ENCODE data around the gene CLDN6.

Gene CLDN6

DNA sequence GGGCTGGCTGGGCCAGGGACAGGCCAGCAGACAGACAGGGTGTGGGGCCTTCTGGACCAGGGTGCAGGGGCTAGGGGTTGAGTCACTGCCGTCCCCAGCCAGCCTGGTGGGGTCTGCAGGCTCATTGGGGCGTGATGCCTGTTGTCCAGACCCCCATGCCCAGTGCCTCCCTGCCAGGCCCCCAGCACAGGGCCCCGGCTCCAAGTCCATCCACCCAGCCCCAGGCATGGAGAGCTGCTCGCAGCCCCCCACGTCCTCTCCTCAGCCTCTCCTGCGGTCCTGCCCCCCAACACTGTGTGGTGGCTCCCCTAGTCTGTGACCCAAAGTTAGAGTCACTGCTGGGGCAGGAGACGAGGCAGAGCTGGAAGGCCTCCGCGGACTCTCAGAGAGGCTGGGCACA lies 30.7 kb downstream of the CLDN6 start:
- DNase-seq (ENCODE audit: low read depth): no peak

GRCh38 chr16:2986623-2987188 lies 31.3 kb downstream of the CLDN6 start:
- no peak for DNase-seq (ENCODE audit: low read depth)

DNA sequence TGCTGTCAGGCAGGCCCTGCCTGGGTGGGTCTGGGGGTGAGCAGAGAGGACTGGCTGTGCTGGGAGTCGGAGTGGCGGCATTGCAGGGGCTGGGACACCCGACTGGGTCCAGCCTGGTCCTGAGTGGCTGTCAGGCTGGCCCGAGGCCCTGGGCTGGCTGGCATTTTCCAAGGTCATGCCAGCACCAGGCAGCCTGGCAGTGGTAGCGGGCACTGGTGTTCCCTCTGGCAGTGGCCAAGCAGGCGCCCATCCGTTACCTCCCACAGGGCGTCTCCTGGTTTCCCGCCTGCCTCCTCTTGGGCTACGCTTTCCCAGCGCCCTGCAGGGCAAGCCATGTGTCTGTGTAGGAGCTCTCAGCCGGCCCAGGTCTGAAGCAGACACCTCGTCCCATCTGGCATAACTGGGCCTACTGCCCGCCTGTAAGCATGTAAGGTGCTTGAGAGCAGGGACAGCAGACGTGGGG lies 32.1 kb downstream of the CLDN6 start:
- DNase-seq (ENCODE audit: low read depth): no peak

- DNase-seq (ENCODE audit: low read depth): no peak
Observed at GRCh38 chr16:2985462-2985861, 32.5 kb downstream of the CLDN6 start.

DNA sequence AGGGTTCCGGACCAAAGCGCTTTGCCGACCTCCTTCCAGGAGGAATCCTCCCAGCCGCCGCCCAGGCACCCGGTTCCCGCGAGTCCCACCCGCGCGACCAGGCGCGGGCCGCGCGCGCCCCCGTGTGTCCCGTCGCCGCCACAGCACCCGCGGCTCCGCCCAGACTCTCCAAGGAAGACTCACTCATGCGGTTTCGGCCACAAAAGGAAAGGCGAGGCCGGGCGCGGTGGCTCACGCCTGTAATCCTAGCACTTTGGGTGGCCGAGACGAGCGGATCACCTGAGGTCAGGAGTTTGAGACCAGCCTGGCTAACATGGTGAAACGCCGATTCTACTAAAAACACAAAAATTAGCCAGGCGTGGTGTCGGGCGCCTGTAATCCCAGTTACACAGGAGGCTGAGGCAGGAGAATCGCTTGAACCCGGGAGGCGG lies 34.3 kb downstream of the CLDN6 start:
- DNase-seq (ENCODE audit: low read depth): peak; percentile 57

DNA sequence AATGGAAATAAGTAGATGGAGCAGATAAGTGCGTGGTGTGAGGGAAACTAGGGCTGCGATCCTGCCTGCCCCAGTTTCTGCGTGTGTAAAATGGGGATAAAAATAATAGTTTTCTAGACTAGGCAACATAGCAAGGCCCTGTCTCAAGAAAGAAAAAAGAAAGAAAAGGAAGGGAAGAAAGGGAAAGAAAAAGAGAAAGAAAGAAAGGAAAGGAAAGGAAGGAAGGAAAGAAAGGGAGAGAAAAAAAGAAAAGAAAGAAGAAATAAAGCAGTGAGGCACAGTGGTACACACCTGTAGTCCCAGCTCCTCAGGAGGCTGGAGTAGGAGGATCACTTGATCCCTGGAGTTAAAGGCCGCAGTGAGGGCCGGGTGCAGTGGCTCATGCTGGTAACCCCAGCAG lies 35.6 kb downstream of the CLDN6 start:
- DNase-seq (ENCODE audit: low read depth): no peak

DNA sequence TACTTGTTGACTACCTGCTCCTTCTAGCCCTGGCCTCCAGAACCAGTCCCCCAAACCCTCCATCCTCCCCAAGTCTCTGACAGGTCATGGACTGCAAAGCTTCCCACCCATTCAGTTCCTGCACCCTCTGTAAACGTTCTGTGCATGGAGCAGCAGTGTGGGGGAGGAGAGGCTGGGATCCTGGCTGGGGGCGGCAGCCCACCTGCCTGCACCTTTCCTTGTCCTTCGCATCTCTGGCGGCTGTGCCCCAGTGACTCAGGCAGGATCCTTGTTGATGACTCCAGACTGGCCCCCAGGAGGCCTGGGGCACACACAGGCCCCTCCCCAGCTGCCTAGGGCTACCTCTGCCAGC lies 36.1 kb downstream of the CLDN6 start:
- DNase-seq (ENCODE audit: low read depth): no peak

DNA sequence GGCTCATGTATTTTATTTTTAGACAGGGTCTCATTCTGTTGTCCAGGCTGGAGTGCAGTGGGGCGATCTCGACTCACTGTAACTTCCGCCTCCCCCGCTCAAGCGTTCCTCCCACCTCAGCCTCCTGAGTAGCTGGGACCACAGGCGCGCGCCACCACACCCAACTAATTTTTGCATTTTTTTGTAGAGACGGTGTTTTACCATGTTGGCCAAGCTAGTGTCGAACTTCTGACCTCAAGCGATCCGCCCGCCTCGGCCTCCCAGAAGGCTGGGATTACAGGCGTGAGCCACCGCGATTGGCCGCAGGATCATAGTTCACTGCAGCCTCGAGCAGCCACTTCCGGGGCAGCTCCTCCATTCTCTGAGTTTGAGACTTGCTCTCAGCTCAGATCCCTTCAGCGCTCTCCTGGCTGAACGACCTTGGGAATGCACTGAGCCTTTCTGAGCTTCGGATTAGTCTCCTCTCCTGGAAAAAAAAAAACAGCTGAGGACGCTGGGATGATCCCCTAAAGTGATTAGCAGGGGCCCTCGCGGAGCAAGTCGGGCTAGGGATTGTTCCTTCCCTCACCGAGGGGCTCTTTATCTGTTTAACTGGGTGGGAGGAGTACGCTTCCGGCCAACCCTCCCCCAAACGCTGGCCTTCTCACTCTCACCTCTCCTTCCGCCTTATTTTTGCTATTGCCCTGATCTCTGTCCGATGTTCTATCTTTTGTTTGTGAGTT lies 36.6 kb downstream of the CLDN6 start:
- DNase-seq (ENCODE audit: low read depth): no peak

DNA sequence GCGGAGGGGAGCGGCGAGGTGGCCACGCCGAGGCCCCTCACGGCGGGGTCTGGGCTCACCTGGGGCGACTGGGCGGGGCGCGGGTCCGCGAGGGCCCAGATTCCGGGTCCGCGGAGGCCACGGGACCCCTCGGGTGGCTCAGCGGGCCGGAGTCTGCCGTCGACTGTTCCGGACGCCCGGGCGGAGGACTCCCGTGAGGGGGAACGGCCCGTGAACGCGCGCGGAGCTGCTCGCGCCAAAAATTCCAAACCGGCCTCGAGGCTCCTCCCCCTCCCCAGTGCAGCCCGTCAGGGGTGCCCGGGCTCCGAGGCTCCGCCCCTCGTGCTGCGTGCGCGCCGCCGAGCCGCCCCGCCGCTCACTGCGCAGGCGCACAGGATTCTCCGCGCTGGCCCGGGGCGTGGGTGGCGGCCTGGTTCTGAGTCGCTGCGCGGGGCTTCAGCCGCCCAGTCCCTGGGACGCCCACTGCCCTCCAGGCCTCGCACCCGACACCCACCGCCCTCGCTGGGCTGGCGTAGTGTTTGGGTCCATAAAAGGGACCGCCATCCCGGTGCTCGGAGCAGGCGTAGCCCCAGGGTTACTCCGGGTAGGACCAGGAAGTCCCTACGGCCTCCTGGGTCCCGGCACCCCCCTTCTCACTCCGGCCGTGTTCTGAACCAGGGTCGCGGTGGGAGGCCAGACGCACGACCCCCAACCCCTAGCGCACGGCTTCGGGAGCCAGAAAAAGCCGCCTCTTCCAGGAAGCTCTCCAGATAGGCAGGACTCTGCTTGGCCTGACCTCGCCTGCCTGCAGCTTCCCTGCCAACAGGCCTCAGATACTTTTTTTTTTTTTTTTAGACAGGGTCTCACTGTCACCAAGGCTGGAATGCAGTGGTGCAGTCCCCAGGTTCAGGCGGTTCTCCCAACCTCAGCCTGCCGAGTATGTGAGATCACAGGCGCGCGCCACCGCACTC lies 37.5 kb downstream of the CLDN6 start, which contains the start of gene PKMYT1:
PKMYT1 (minus strand) TSS at position 220 of the 950 bp plus-strand sequence. CDS start 789 bp downstream, outside the sequence.
- peak; percentile 75 for DNase-seq (ENCODE audit: low read depth)

DNA sequence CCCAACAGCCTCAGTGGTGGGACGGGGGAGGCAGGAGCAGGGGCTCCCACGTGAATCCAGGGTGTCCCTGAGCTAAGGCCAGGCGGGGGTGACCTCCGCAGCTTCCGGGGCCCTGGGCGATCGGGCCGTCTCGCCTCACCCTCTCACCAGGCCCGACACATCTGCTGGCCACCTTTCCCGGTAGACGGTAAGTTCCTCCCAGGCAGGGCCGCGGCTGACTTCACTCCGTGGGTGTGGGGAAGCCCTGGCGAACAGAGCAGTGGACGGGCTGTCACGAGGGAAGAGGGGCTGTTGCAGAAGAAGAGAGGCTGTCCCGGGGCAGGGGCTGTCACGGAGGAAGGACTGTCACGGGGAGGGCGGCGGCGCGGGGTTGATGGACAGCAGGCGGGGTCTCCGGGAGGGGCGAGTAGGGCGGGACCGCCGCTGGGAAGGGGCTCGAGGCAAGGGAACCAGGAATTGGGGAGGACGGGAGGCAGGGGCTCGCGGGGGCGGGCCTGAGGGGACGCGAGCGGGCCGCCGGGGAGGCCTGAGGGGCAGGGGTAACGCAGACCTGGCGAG lies 38.2 kb downstream of the CLDN6 start:
- no peak for DNase-seq (ENCODE audit: low read depth)

- no peak for DNase-seq (ENCODE audit: low read depth)
Observed at GRCh38 chr16:2977440-2977839, 40.5 kb downstream of the CLDN6 start.

GRCh38 chr16:2976673-2977072 lies 41.3 kb downstream of the CLDN6 start:
- no peak for DNase-seq (ENCODE audit: low read depth)

DNA sequence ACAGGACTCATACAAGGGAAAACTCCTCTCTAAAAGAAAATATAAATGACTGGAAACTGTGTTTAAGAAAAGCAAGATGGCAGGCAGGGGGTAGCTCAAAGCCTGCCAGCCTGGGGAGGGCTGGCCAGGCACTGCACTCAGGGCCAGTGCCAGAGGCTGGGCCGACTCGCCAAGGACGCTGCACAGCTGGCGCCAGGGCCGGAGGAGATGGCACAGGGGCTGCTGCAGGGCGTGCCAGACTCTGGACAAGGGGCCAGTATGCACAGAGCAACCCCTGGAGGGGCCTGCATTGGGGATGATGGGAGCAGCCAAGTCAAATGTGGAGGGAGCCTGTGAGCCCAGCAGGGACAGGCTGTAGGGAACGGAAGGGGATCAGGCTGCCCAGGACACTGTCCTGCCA lies 41.8 kb downstream of the CLDN6 start:
- no peak for DNase-seq (ENCODE audit: low read depth)

DNA sequence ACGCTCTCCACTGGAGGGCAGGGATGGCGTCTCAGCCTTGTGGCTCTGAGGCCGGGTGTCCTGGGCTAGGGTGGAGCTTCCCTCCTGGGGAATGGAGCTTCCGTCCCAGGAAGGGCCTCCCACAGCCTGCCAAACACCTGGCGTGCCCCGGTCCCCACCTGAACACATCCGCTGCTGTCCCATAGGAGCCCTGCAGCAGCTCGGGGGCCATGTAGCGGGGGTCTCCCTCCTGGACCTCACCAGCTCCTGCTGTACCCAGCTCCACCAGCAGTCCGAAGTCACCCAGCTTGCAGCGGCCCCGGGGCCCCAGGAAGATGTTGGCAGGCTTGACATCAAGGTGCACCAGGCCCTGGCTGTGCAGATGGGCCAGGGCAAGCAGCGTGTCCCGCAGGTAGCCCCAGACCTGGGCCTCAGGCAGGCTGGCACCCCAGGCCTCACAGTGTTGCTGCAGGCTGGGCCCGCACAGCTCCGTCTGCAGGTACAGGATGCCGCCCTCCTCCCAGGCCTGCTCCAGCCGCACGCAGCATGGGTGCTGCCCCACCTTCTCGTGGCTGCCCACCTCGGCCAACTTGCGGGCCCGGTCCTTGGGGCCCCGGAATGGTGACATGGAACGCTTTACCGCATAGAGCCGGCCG lies 42.7 kb downstream of the CLDN6 start:
- DNase-seq (ENCODE audit: low read depth): no peak

DNA sequence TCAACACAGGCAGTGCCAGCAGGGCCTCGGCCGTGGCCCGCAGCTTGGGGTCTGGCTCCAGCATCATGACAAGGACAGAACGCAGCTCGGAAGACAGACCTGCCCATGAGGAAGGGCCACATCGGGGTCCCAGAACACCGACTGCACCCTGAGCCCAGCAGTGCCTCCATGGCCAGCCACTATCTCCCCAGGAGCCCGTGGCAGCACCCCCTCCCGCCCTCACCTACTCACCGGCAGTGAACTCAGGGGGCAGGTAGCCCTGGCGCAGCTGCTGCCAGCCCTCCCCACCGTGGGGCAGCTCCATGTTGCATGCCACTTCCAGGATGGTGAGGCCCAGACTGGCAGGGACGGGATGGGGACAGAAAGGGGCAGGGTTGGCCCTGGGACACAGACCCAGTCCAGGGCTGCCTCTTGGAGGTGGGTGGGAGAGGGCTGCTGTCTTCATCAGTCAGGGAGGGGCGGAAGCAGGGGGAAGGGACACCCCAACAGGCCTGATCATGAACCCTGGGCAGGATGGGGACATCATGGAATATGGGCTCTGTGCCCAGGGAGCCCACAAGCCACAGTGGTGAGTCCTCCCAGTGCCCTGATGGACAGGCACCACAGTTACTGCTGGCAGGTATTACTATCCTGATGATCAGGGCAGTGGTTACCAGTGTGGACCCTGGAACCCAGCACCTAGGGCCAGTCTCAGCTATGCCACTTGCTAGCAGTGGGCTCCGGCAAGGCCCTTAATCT lies 43.5 kb downstream of the CLDN6 start:
- no peak for DNase-seq (ENCODE audit: low read depth)

DNA sequence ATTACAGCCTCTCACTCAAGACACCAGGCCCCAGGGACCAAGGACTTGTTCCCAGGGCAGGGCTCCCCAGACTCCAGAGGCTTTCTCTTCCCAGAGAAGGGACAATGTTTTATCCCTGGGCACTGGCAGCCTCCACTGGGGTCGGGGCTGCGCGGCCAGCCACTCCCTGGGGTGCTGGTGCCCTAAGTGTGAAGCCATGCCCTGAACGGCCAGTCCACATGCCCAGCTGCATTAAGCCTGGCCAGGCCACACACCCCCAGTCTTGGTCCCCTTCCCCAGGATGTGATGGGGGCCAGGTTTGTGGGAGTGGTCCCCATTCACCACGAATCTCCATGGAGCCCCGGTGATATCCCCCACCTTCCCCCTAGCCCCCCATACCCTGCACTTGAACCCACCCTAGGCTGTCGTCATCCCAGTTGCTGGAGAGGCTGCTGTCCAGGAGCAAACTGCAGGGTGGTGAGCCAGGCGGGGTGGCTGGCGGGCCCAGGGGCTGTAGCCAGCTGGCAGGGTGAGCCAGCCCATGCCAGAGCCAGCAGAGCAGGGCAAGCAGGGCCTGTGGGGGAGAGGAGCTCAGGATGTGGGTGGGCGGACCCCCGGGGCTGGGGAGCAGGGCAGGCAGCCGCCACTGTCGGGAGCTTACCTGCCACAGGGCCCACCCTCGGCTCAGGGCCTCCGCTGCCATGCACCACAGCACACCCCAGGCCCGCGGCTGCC lies 44.2 kb downstream of the CLDN6 start:
- no peak for DNase-seq (ENCODE audit: low read depth)

DNA sequence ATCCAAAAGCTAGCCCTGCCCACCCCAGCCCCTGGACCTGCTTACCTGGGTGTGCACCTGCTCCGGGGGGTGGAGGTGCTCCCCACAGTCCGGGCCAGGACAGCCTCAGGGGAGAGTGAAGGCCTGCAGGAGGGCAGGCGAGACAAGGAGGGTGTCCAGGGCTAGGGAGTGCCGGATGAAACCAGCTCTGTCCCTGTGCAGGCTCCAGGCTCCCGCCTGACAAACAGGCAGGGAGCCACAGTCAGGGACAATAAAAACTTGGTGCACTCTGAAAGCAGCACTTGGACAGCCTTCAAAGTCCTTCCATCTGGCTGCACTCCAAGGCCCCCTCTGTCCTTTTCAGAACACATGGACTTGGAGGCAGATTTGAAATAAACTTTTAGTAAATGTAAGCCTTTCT lies 44.9 kb downstream of the CLDN6 start:
- DNase-seq (ENCODE audit: low read depth): no peak

- no peak for DNase-seq (ENCODE audit: low read depth)
Observed at GRCh38 chr16:2971985-2972784, 45.8 kb downstream of the CLDN6 start.

- no peak for DNase-seq (ENCODE audit: low read depth)
Observed at GRCh38 chr16:2971134-2971984, 46.6 kb downstream of the CLDN6 start.

All from fibroblast of gingiva (primary cell).